Fibroblast of lung (primary cell): ENCODE results near the gene LACC1.

Source experiments
- CTCF ChIP-seq, 2 donors: IDR thresholded peaks in 1 of 2; conservative IDR thresholded peaks in 1 of 2; 1 replicate in 1 of 2; 2 replicates in 1 of 2; pipeline ENCODE4 v1.5.1; 2011 to 2012; ENCODE audit warnings: low read length in 2 of 2, control low read depth in 1 of 2, inconsistent platforms in 1 of 2, low read depth in 1 of 2, mild to moderate bottlenecking in 1 of 2
- EZH2 ChIP-seq: IDR thresholded peaks from 2 replicates; pipeline ENCODE4 v1.5.1; 2012; ENCODE audit warnings: low read length, control low read depth, mild to moderate bottlenecking; ENCODE audit errors: missing control alignments

- TF ChIP-seq CTCF (conservative IDR thresholded peaks at IDR 0.05 in 1 of 2, IDR thresholded peaks at IDR 0.05 in 1 of 2; ENCODE audit: low read depth in 1 of 2, low read length in 2 of 2) (no peak), EZH2 (no peak)
Observed at GRCh38 chr13:43935878-43936277, 56.2 kb downstream of the LACC1 start.
